Measurements from ENCODE around the gene NDUFAF2.
"Not testable (repeated sequence)": the region's sequence is repeated elsewhere in the genome, so short reads cannot be mapped to it uniquely, and the experiment has no call there.

NDUFAF2 gene

GRCh38 chr5:60992871-60993270, 47.9 kb downstream of the NDUFAF2 start:
- no peak for DNase-seq (ENCODE audit: low read depth in 2 of 2)

DNA sequence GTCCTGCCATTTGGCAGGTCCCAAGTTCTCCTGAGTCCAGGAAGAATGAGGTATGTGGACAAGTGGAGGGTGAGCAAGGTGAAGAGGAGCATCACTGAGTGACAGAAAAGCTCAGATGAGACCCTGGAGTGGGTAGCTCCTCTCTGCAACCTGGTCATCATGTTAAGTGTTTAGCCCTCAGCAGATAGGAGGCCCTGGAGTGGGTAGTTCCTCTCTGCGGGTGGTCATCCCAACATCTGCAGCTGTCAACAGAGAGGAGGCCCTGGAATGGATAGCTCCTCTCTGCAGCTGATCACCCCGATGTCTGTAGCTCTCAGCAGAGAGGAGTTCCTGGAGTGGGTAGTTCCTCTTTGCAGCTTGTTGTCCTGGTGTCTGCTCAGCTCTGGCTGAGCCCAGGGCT, 48.4 kb downstream of the NDUFAF2 start:
- no peak for DNase-seq (ENCODE audit: low read depth in 2 of 2)

DNA sequence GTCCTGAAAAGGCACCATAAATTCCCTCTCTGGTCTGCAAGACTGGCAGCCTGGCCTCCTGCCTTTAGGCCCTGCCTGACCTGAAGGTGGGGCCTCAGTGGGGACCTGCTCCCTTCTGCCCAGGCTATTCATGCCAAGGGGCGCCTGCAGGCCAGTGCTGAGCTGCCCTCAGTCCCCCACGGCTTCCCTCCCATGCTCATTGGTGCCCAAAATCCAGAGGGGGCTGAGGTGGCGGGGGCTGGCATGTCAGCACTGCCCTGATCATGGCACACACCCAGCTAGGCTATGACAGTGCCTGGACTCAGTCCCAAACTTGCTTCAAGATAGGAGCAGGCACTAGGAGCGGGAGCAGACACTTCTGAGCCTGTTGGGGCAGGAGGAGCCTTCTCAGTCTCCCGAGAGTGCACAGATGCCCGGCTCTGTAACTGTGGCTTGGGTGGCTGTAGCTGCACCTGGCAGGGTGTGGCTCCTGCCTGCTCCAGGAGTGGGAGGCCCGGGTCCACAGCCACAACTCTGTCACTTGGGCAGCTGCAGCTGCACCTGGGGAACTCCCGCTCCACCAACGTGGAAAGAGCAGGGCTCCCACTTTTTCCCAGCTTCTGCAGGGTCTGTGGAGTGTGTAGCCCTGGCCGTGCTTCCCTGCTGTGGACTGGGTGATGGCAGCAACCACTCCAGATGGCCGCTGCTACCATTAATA, 49.0 kb downstream of the NDUFAF2 start:
- no peak for DNase-seq (ENCODE audit: low read depth in 2 of 2)

- no peak for DNase-seq (ENCODE audit: low read depth in 2 of 2)
Measured at GRCh38 chr5:60996368-60996767, 51.4 kb downstream of the NDUFAF2 start.

DNA sequence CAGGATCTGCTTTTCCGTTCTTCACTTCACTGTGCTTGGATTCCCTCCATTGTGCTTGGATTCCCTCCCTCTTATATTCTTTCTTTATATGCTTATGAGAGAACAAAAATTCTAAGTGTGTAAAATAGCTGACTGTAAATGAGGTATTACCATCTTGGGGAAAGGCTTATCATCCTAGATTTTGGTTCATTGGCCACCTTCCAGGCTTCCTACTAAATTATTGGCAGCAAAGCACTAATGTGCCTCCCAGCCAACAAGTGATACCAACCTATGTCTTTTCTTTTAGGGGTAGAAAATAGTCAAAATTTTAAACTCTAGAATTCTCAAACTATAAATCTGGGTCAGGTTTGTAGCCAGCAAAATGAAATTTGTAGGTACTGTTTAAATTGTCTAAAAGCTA, 52.7 kb downstream of the NDUFAF2 start:
- no peak for DNase-seq (ENCODE audit: low read depth in 2 of 2)

DNA sequence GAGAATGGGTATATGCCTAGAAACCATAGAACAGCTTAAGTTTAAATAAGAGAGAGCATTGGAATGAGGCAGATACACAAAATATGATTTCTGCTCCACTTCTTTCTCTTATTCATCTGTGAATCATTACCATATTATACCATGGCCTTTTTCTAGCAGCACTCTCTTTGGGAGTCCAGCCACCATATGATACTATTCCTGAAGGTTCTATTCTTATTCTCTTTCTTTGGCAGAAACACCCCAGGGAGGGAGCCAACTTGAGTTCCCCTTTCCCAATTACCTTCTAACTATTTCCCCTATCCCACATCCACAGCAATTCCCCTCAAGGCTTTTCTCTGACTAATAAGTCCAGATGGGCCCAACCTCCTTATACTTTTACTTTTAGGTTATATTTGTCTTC, 55.9 kb downstream of the NDUFAF2 start:
- DNase-seq (ENCODE audit: low read depth in 2 of 2), result no peak

- no peak for DNase-seq (ENCODE audit: low read depth in 2 of 2)
Measured at GRCh38 chr5:61001647-61002046, 56.6 kb downstream of the NDUFAF2 start.

DNA sequence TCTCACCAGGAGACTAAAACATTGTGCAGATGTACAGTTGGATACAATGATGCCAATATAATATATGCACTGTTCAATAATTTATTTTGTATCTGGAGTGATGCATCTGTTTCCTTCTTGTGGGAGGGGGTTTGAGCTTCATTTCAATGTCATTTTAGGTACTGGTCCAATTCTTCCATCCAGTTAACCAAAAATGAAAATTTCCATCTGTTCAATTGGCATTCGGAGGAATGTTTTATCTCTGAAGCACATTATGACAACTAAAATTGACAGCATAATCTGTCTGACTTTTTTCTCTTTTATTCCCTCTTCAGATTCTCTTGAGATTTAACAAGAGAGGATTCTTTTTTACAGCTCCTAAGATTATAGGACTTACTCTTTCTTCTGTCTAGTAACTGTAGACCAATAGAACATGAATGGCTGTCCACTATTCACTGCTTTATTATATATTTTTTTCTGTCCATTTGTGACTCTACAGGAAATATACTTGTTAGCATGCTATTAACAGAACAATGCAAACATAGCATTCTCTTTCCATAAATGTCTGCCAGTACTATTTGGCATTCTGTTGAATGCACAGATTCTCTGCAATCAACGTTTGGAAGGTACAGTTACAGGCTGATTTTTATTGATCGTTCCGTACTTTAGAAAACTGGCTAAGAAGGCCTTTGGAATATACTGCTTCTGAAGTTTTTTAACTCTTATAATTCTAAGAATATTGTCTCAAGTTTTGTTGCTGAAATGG, 57.8 kb downstream of the NDUFAF2 start:
- no peak for DNase-seq (ENCODE audit: low read depth in 2 of 2)

DNA sequence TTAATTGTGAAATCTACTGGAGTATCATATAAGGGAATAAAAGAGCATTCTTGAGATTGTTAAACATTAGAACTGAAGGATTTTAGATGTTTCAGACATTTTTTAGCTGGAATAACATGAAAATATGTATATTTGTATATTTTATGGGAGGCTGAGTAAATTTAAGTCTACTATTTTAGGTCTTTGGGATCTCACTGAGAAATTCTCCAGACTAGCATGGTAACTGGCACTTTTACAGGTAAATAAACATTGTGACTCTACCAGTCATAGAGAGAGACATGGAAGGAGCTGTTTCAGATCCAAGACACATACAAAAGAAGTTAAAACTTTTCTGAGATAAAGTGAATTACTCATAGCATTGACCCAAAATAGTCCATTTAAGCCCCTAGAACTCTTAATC, 59.4 kb downstream of the NDUFAF2 start:
- DNase-seq (ENCODE audit: low read depth in 2 of 2), result no peak

DNA sequence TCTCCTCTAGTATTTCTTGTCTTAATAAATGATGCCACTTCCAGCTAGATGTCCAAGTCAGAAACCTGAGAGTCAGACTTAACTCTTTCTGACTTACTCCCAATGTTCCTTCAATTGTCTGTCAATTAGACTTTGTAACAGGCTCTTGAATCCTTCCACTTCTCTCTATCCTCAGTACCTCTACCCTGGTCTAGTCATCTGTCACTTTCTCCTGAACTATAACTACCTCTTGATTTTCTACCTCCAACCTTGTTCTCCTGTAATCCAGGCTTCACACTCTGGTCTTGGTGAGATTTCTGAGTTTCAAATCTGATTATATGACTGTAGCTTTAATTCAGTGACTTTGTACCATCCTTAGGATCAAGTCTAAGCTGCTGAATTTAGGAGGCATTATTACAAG, 64.9 kb downstream of the NDUFAF2 start:
- no peak for DNase-seq (ENCODE audit: low read depth in 2 of 2)

DNA sequence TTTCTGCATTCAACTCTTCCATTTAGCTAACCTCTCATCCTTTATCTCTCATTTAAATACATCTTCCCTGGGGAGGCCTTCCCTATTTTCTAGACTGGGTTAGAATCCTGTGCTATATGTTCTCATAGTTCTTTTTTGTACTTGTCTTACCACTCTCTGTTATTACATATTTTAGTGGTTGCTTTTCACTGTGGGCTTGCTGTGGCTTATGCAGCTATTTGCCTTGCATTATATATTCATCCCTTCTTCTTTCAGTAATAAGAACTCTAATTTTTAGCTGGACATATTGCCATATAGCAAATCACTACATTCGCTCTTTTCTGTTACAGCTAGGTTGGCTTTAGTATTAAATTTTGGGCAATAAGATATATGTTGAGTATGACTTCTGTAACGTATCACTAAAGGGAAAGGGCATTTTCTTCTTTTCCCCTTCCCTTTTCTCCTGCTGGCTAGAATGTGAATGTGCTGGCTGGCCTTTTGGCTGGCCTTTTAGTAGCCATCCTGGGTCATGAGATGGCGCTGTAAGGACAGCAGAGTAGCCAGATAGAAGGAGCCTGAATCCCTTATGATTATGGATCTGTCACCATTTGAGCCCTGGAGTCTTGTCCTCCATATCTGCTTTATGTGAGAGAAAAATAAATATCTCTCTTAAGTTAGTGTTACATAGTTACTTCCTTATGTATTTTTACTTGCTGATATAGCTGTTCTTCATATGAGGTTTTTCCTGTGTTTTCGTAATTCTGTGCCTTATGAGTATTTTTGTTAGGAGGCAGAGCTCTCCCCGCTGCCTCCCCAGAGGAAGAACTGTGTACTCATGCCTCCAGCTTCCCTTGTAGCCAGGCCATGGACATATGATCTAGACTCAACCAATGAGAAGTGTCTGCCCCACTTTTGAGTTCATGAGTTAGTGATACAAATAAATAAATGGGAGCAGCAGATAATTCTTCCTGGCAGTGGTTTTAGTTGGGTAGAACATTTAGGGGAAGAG, 65.8 kb downstream of the NDUFAF2 start:
- DNase-seq (ENCODE audit: low read depth in 2 of 2), result no peak

DNA sequence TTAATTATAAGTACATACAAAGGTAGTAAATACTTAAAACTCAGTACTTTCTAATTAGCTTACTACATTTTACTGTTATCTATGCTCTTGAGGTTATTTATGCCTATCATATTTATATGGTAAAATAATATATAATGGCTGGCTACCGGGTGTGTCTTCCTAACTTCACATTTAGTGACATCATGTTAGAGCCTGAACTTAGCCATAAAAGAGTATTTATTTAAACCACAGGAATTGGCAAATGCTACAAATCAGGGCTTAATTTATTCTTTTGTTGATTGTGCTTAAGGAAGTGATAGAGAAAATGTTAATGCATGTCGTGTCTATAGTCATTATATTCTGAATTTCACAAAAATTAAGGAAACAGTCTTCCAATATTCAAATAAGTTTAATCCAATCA, 73.1 kb downstream of the NDUFAF2 start:
- no peak for DNase-seq (ENCODE audit: low read depth in 2 of 2)

- DNase-seq (ENCODE audit: low read depth in 2 of 2), result no peak
Measured at GRCh38 chr5:61019642-61020041, 74.6 kb downstream of the NDUFAF2 start.

DNA sequence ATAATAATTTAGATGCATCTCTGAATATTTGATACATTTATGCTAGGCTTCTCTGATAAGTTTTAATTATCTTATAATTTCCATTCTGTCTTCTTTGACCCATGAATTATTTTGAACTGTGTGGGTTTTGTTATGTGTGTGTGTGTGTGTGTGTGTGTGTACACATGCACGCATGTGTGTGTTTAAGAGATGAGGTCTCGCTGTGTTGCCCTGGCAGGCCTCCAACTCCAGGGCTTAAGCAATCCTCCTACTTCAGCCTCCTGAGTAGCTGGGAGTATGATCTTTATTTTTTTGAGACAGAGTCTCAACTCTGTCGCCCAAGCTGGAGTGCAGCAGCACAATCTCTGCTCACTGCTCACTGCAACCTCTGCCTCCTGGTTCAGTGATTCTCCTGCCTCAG, 75.4 kb downstream of the NDUFAF2 start:
- no peak for DNase-seq (ENCODE audit: low read depth in 2 of 2)

- DNase-seq (ENCODE audit: low read depth in 2 of 2), result no peak
Measured at GRCh38 chr5:61023131-61023530, 78.1 kb downstream of the NDUFAF2 start.

GRCh38 chr5:61026004-61026403, 81.0 kb downstream of the NDUFAF2 start:
- no peak for DNase-seq (ENCODE audit: low read depth in 2 of 2)

DNA sequence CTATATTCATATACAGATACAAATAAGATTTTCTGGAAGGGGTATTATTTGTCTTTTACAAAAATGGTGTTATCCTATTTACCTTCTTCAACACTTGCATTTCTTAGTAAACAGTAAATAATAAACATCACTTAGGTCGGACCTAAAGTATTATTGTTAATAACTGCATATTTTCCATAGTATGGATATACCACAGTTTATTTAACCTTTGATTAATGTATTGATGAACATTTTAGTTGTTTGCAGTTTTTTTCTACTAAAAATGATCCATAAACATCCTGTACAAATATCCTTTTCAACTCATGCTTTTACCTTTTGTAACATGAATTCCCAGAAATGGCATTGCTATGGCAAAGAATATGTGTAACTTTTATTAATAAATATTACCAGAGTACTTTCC, 83.4 kb downstream of the NDUFAF2 start:
- DNase-seq (ENCODE audit: low read depth in 2 of 2), result no peak

DNA sequence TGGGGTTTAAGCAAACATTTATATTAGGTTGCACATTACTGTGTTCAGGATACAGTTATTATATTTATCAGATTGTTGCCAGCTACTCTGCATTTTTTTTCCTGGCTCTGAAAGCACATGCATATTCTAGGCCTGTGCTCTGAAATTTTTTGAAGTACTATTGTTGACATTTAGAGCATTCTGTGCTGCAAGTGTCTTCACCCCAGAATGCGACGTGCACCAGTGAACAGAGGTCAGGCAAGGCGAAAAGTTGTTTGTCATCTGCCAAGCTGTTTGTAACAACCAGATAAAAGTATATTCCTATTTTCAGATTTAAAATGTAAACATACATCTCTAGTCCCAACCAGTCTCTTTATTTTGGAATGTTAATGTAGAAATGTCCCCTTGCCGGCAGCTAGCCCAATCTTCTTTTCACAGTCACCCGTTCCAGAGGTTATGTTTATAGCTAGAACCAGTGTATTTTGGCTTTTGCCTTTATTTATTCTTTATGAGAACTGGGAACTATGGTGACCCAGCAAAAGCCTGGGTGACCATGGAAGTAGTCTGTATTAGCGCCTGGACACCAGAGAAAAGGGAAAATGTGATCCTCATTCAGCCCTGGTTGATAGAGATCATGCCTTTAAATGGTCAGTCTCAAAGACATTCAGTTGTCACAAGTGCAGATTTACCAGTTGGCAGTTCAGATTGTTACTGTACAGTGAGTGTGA, 84.6 kb downstream of the NDUFAF2 start:
- DNase-seq (ENCODE audit: low read depth in 2 of 2), result no peak

DNA sequence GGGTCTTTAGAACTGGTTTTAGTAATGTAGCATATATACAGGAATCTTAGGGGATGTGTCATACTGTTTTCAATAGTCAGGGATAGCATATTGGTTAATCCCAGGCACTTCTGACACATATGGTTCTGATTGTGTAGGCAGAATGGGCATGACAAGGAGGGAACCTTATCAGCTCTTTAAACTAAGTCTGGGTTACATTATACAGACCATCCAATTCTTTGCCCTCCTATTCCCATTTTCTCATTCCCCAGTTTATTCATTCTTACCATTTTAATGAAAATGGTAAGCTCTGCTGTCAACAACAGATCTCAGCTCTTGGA, 85.1 kb downstream of the NDUFAF2 start:
- no peak for DNase-seq (ENCODE audit: low read depth in 2 of 2)

DNA sequence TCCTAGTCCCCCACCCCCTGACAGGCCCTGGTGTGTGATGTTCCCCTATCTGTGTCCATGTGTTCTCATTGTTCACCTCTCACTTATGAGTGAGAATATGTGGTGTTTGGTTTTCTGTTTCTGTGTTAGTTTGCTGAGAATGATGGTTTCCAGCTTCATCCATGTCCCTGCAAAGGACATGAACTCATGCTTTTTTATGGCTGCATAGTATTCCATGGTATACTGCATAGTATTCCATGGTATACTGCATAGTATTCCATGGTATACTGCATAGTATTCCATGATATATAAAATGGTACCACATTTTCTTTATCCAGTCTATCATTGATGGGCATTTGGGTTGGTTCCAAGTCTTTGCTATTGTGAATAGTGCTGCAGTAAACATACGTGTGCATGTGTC, 86.3 kb downstream of the NDUFAF2 start:
- DNase-seq (ENCODE audit: low read depth in 2 of 2), result not testable (repeated sequence)

DNA sequence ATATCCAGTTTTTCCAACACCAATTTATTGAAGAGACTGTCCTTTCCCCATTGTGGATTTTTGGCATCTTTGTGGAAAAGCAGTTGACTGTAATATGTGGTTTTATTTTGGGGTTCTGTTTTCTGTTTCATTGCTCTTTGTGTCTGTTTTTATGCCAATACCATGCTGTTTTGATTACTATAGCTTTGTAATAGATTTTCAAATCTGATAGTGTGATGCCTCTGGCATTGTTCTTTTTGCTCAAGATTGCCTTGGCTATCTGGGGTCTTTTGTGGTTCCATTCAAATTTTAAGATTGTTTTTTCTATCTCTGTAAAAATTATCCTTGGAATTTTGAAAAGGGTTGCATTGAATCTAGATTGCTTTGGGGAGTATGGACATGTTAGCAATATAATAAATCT, 99.5 kb downstream of the NDUFAF2 start:
- DNase-seq (ENCODE audit: low read depth in 2 of 2), result no peak

- no peak for DNase-seq (ENCODE audit: low read depth in 2 of 2)
Measured at GRCh38 chr5:61047346-61047745, 102.3 kb downstream of the NDUFAF2 start.
